GM19099 (cell line): Measurements from ENCODE around the gene ARID4A.

Experiments
- POLR2A ChIP-seq: IDR thresholded peaks from 3 replicates; pipeline ENCODE4 v1.6.1; 2011; ENCODE audit warnings: low read depth; ENCODE audit not compliant: insufficient read length; ENCODE audit errors: extremely low read depth

ARID4A gene

DNA sequence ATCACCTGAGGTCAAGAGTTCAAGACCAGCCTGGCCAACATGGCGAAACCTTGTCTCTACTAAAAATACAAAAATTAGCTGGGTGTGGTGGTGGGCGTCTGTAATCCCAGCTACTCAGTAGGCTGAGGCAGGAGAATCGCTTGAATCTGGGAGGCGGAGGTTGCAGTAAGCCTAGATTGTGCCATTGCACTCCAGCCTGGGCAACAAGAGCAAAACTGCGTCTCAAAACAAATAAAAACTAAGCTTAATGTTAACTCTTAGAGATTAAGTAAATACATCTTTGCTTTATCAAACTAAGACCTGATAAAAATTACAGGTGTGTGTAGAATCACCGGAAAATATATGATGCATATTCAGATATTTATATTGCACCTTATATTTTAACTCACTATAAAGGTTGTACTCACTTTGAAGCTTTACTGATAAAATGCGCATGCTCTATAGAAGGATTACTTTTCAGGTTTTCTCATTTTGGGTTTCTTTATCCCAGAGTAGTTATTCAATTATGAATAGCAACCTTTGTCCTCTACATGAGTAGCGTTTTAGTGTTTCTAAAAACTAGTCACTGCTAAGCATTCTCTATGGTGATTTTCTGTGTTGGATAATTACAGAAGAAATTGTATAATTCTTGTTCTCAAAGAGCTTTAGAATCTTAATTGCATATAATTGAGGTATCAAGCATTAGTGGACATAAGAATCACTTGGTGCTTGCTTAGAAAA, 9.4 kb downstream of the ARID4A start:
- no peak for TF ChIP-seq POLR2A

DNA sequence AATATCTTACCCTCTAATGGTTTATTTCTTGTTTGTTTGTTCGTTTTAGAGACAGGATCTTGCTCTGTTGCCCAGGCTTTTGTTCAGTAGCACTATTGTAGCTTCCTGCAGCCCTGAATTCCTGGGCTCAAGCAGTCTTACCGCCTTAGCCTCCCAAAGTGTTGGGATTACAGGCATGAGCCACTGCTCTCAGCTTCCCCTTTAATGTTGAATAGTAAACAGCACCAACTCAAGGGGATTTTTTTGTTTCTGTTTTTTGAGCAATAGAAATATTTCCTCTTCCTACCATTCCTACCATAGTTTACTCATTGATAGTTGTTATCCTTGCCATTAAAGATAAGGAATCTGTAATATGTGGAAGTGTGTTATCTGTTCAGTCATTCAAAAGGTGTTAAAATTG, 10.7 kb downstream of the ARID4A start:
- no peak for TF ChIP-seq POLR2A

DNA sequence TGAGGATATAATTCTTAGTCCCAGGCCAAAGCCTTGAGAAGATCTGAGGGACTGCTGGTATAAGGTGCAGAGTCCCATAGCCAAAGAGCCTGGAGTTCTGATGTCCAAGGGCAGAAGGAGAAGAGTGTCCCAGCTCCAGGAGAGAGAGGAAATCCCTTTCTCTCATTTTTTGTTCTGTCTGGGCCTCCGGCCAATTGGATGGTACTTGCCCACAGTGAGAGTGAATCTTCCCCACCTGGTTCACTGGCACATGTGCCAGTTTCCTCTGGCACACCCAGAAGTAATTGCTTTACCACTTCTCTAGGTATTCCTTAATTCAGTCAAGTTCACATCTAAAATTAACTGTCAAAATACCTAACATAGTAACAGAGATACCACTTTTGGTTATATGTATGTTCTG, 15.3 kb downstream of the ARID4A start:
- TF ChIP-seq POLR2A: no peak

DNA sequence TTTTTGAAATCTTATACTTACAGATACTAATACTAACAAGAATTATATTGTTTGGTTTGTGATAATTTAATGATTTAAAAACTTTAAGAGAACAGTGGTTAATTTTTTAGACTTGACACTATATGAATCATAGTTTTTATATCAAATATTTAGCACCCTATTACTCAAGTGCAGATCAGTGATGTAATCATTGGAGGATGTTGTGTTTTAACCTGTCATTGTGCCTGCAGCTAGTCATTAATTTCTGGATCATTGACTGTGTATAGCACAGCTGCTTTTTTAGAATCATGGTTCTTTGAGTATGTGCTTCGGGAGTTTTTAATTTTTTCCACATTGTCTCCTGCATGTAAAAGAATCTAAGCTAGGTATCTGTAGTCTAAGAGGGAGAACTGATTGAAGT, 17.3 kb downstream of the ARID4A start:
- no peak for TF ChIP-seq POLR2A

DNA sequence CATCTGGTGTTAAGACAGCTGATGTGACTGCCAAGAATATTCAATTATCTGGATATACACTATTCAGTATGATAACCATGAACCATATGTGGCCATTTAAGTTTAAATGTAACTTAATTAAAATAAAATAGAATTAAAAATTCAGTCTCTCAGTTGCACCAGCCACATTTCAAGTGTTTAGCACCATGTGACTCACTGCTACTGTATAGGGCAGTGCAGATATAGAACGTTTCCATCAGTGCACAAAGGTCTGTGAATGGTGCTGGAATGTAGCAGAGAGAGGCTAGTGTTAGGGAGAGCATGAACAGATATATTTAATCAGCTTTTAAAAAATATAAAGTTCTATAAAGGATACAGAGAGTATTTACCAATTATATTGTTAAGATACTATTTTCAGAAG, 28.7 kb downstream of the ARID4A start:
- no peak for TF ChIP-seq POLR2A

DNA sequence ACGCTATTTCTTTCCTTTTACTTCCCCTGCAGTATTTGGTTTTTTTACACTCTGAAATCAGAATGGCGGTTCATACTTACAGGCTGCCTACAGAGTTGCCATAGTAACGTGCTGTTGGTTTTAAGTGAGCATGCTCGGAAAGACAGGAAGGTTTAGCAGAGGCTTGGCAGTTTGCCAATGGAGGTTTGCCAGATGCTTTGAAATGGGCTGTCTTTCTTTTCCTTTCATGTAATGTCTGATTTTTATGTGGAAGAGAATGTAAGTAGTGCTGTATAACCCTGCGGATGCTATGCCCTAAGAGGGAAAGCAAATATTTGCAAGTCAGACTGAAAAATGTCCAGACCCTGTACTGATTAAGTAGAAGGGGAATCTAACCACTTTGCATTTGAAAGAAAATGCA, 32.8 kb downstream of the ARID4A start:
- TF ChIP-seq POLR2A: no peak

DNA sequence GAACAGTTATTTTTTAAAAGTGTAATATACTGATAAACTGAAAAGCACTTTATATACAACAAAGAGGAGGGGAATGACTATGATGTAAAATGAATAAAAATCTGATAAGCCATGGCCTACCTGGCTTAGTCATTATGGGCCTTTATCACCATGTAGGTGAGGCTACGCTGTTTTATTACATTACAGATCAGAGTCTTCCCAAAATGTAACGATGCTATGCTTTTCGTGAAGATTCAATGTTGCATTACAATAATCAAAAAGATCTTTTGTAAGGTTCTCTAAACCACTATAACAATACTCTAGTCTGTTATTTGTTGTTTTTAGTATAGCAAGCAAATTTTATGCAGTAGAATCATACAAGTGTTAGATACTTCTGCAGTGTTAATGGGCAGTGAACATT, 34.2 kb downstream of the ARID4A start:
- no peak for TF ChIP-seq POLR2A

DNA sequence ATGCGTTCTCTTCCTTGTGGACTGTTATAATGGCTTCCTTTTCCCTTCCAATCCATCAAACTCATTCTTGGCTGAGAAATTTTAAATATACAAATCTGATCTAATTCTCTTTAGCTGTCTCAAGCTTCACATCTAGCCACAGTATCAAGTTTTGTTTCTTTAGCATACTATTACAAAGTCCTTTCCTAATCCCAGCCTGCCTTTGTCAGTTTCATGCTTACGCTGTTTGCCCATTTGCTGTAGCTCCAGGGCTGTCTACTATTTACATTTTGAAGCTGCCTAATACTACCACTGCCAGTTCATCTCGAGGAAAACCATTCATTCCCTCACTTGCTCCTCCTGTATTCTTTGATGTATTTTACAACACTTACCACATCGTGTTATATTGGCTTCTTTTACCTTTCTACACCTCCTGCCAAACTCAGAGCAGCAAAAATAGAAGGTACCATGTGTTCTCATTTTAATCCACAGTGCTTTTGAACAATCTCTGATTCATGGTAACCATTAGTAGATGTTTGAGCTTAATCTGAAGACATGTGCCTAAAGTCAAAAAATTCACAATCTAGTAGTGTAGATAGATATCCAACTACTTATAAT, 42.9 kb downstream of the ARID4A start:
- TF ChIP-seq POLR2A: no peak

DNA sequence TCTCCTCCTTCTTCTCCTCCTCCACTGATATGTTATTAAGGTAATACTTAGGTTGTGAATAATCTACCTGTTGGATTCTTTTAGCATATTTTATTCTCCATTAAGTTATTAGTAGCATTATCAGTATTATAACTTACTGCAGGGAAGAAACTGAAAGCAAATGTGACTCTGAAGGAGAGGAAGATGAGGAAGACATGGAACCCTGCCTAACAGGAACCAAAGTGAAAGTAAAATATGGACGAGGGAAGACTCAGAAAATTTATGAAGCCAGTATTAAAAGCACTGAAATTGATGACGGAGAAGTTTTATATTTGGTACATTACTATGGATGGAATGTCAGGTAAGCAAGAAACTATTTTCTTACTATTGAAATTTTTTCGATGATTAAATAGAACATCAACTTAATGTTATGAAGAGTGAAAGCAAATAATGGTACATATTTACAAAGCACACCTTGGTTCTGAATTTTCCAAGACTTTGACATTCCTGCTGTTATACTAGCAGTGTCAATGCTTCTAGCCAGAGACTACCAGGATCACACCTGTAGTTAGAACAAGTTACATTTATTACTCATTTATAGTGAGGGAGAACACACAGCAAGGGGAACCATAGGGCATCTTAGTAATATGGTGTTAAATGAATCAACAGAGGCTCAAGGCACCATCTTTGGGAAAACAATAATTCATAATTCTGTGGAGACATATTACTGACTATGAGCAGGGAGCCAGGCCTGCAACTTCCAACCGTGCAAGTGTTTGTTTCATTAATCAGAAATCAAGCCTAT, 55.4 kb downstream of the ARID4A start:
- TF ChIP-seq POLR2A: no peak

DNA sequence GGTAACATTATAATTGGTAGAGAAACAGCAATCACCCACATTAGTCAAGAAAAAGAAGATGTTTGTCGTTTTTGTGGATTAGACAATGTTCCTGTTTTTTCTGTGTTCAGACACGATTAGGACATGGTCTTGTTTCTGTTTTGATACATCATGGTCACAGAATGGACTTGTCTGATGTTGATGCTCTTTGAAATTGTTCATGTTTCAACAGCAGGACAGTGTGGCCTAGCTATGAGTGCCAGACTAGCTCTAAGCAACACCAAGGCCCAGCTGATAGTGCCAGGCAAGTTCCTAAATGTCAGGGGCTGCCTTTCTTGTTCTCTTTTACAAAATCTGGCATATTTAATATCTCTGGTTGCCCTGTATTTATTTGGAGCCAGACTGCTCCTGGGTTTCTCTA, 56.5 kb downstream of the ARID4A start:
- TF ChIP-seq POLR2A: no peak

DNA sequence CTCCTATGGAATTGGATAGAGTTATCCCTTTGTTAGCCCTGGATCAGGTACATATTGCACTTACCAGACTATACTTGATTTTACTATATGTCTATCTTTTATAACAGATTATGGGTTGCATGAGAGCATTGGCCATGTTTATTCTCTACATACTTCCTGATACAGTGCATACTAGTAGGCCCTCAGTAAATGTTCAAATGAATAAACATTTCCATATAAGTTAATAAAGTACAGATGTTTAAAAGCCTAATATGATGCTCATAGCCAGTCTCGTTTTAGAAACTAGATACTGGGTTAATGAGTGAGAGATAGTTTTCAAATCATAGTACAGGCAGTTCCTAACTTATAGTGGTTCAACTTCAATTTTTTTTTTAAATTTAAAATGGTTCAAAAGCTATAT, 57.9 kb downstream of the ARID4A start:
- TF ChIP-seq POLR2A: no peak

DNA sequence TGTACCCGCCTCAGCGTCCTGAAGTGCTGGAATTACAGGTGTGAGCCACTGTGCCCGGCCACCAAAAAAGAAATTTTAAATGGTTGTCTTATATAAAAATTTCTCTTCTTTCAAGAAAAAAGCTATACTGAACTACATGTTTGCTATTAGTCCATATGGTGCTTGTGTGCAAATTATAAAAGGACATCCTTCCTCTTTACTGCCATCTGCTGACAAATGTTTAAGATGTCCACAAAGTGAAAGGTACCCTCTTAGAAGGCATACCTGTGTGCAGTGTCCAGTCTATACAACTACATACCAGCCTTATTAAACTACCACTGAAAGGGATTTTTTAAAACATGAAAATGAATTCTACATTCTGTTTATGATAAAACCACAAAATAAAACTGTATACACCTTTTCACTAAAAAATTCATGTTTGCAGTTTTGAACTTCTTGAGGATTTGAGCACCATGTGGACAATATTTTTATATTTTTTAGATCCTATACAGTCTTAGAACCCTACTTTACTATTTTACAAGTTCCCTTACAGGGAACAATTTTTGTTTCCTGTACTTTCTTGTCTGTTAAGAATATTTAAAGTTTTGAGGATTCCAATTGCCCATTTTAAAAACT, 64.5 kb downstream of the ARID4A start:
- TF ChIP-seq POLR2A: no peak

DNA sequence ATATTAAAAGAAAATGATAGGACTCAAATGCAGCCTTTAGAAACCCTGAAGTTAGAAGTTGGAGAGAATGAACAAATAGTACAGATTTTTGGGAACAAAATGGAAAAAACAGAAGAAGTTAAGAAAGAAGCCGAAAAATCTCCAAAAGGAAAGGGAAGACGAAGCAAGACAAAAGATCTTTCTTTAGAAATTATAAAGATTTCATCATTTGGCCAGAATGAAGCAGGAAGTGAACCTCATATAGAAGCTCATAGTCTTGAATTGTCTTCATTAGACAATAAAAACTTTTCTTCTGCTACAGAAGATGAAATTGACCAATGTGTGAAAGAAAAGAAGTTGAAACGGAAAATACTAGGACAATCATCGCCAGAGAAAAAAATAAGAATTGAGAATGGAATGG, 66.0 kb downstream of the ARID4A start:
- TF ChIP-seq POLR2A: no peak

DNA sequence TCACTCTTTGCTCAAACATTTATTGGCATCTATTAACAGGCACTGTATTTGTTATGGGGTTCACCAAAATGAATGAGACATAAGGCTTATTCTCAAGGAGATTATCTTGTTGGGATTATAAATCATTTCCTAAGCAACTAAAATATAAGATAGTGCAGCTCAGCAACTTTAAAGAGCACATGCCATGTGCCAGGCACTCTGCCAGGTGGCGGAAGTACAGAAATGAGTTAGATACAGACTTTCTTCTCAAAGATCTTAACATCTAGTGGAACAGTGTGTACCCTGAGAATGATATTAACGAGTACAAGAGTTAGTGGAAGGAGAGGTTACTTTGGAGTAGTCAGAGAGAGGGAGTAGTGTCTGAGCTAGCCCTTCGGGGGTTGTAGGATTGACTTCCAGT, 68.9 kb downstream of the ARID4A start:
- no peak for TF ChIP-seq POLR2A

DNA sequence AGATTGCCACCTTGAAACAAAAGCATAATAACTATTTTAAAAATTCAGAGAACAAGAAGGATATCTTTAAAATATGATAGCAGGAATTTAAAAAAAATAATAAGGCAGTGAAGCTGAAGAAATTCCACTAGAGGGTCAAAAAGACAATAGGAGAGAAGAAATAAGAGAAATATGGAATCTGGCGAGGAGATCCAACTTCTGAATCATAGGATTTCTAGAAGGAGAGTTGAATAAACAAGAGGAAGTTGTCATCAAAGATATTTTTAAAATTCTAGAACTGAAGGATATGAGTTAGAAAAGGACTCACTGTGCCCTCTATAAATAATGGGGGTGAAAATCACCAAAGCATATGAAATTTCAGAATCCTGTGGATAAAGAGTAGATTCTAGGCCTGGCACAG, 70.6 kb downstream of the ARID4A start:
- TF ChIP-seq POLR2A: no peak

DNA sequence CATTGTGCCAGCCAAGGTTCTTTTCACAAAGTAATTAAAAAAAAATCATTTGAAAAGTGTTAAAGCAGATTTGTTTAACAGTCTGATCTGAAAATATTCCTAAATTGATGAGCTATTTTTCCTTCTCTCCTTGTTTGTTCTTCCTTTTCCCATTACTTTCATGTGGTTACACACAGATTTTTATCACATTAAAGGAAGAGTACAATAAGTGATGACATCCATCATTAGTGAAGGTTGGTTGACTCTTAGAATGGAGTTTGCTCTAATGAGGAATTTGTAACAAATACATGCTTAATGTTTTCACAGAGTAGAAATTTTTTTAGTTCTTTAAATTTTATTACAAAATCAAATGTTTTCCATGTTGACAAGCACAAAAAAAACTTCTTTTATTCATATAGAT, 78.4 kb downstream of the ARID4A start:
- TF ChIP-seq POLR2A: no peak
